Measurements from ENCODE around the gene KIAA1671. TPM values are rescaled to one million over a fixed set of nuclear protein-coding genes. Genes with fewer than 3 reads are reported as not detected.

KIAA1671 gene
- total RNA-seq, 4 donors from 2014 or later: 83.1 to 162 (median 105) TPM

GRCh38 chr22:25090225-25090890, 137.8 kb downstream of the KIAA1671 start:
- H3K9me3 ChIP-seq: no peaks in the 10 kb centered on the region
- H3K27ac ChIP-seq: no peak overlapping the region
- no peak overlapping the region for H3K4me3 ChIP-seq
- H3K36me3 ChIP-seq: no peaks in the 10 kb centered on the region
- DNase-seq: no peak
- 79 to 86% methylated on average over 2 to 9 of the region's 9 CpGs for WGBS, 2 donors (ENCODE audit: low coverage in 1 of 2)
- peaks cover 2 to 11% (median 8%) of the 10 kb centered on the region in 4 donors for H3K4me1 ChIP-seq
- no peaks in the 10 kb centered on the region for H3K27me3 ChIP-seq
- intact Hi-C loops (cut with DNase I; ENCODE audit: low total_unique reads) (no loop called here), in situ Hi-C loops (cut with MboI; ENCODE audit: low pct_ligation_motif_present in 1 of 4, low pct_unique_long_range_greater_than_20kb in 1 of 4, low sequenced_read_pairs in 3 of 4) (no loop called here)
- TF ChIP-seq POLR2AphosphoS5 (IDR thresholded peaks at IDR 0.05) (no peak), EP300 (IDR thresholded peaks at IDR 0.05; ENCODE audit: low read depth) (no peak), CTCF (IDR thresholded peaks at IDR 0.05) (no peak), POLR2A (IDR thresholded peaks at IDR 0.05) (no peak)

- H3K27ac ChIP-seq: no peak overlapping the region
- peaks cover 0 to 4% (median under 1%) of the 10 kb centered on the region in 4 donors for H3K4me1 ChIP-seq
- in situ Hi-C loops (cut with MboI; ENCODE audit: low pct_ligation_motif_present in 1 of 4, low pct_unique_long_range_greater_than_20kb in 1 of 4, low sequenced_read_pairs in 3 of 4): no loop called here
- H3K4me3 ChIP-seq: no peak overlapping the region
- DNase-seq: no peak
- H3K9me3 ChIP-seq: no peaks in the 10 kb centered on the region
- H3K27me3 ChIP-seq: no peaks in the 10 kb centered on the region
- intact Hi-C loops (cut with DNase I; ENCODE audit: low total_unique reads): no loop called here
- no peaks in the 10 kb centered on the region for H3K36me3 ChIP-seq
- WGBS, 2 donors (ENCODE audit: low coverage in 1 of 2): 92 to 93% methylated on average over 7 to 9 of the region's 9 CpGs
- TF ChIP-seq POLR2A (IDR thresholded peaks at IDR 0.05) (no peak), CTCF (IDR thresholded peaks at IDR 0.05) (no peak), EP300 (IDR thresholded peaks at IDR 0.05; ENCODE audit: low read depth) (no peak), POLR2AphosphoS5 (IDR thresholded peaks at IDR 0.05) (no peak)
These were observed 138.9 kb downstream of the KIAA1671 start for GRCh38 chr22:25091458-25091857.

- H3K4me1 ChIP-seq: no peaks in the 10 kb centered on the region
- TF ChIP-seq POLR2A (IDR thresholded peaks at IDR 0.05) (no peak), EP300 (IDR thresholded peaks at IDR 0.05; ENCODE audit: low read depth) (no peak), CTCF (IDR thresholded peaks at IDR 0.05) (no peak), POLR2AphosphoS5 (IDR thresholded peaks at IDR 0.05) (no peak)
- in situ Hi-C loops (cut with MboI; ENCODE audit: low pct_ligation_motif_present in 1 of 4, low pct_unique_long_range_greater_than_20kb in 1 of 4, low sequenced_read_pairs in 3 of 4) (no loop called here), intact Hi-C loops (cut with DNase I; ENCODE audit: low total_unique reads) (no loop called here)
- no peak for DNase-seq
- no peak overlapping the region for H3K27ac ChIP-seq
- no peaks in the 10 kb centered on the region for H3K27me3 ChIP-seq
- 68 to 78% methylated on average over 4 of the region's 4 CpGs for WGBS, 2 donors (ENCODE audit: low coverage in 1 of 2)
- H3K4me3 ChIP-seq: no peak overlapping the region
- H3K36me3 ChIP-seq: no peaks in the 10 kb centered on the region
- no peaks in the 10 kb centered on the region for H3K9me3 ChIP-seq
These were observed 139.6 kb downstream of the KIAA1671 start for GRCh38 chr22:25092119-25092518.

GRCh38 chr22:25094579-25094978, 142.1 kb downstream of the KIAA1671 start:
- no peak overlapping the region for H3K27ac ChIP-seq
- no peaks in the 10 kb centered on the region for H3K27me3 ChIP-seq
- in situ Hi-C loops (cut with MboI; ENCODE audit: low pct_ligation_motif_present in 1 of 4, low pct_unique_long_range_greater_than_20kb in 1 of 4, low sequenced_read_pairs in 3 of 4): no loop called here
- WGBS, 2 donors (ENCODE audit: low coverage in 1 of 2): 69 to 78% methylated on average over 4 to 6 of the region's 6 CpGs
- H3K36me3 ChIP-seq: no peaks in the 10 kb centered on the region
- TF ChIP-seq POLR2A (IDR thresholded peaks at IDR 0.05) (no peak), CTCF (IDR thresholded peaks at IDR 0.05) (no peak), POLR2AphosphoS5 (IDR thresholded peaks at IDR 0.05) (no peak), EP300 (IDR thresholded peaks at IDR 0.05; ENCODE audit: low read depth) (no peak)
- intact Hi-C loops (cut with DNase I; ENCODE audit: low total_unique reads): no loop called here
- H3K4me1 ChIP-seq: no peaks in the 10 kb centered on the region
- no peaks in the 10 kb centered on the region for H3K9me3 ChIP-seq
- H3K4me3 ChIP-seq: no peak overlapping the region
- DNase-seq: no peak

Data from transverse colon (tissue), 4 donors.